MM.1S (cell line): ENCODE results near the gene VGLL4.

Experiments
- CTCF ChIP-seq: fragments of 300-600 bp; sonication (generic); IDR thresholded peaks from 2 replicates; pipeline ENCODE4 v1.5.1; 2016; ENCODE audit warnings: antibody characterized with exemption, low read length, mixed read lengths
- EZH2 ChIP-seq: fragments of 300-600 bp; sonication (generic); optimal IDR thresholded peaks from 2 replicates; pipeline ENCODE3; 2017; ENCODE audit warnings: low read depth, mild to moderate bottlenecking, antibody characterized with exemption, low read length, mixed read lengths
- EZH2phosphoT487 ChIP-seq: fragments of 300-600 bp; sonication (generic); IDR thresholded peaks from 2 replicates; pipeline ENCODE4 v1.6.1; 2018; ENCODE audit warnings: antibody characterized with exemption, low read length

GRCh38 chr3:11558918-11559815 is 84.5 kb downstream of the VGLL4 start:
- TF ChIP-seq EZH2, result no peak
- no peak for TF ChIP-seq CTCF
- no peak for TF ChIP-seq EZH2phosphoT487
